B cell (primary cell): Measurements from ENCODE around the gene KSR1. TPM values are rescaled to one million over a fixed set of nuclear protein-coding genes. Genes with fewer than 3 reads are reported as not detected.

Experiments used
- ATAC-seq: fragments of 200-7000 bp; cut with Tn5 transposase; one replicate; pipeline ENCODE4 v1.10.0; 2021; ENCODE audit warnings: low read depth, mild to moderate bottlenecking, moderate number of reproducible peaks, moderate library complexity
- CTCF ChIA-PET: fragments of 350-600 bp; sonication (Branson Sonifier 250); formaldehyde crosslinking; loops from one replicate; lab custom pipeline; 2021; ENCODE audit warnings: antibody characterized with exemption, inconsistent platforms; lab: Charles Lee
- POLR2A ChIA-PET: fragments of 350-600 bp; sonication (Branson Sonifier 250); formaldehyde crosslinking; loops from one replicate; lab custom pipeline; 2021; ENCODE audit warnings: antibody characterized with exemption; lab: Charles Lee
- DNase-seq: peaks from one replicate; pipeline ENCODE4 v3.0.0; 2013
- H2AFZ ChIP-seq: 2 replicates; pipeline ENCODE4 v1.6.1; 2012; ENCODE audit warnings: mild to moderate bottlenecking, low read depth, low read length; ENCODE audit not compliant: insufficient read depth, poor library complexity, severe bottlenecking
- H3K27ac ChIP-seq, 2 donors: 1 replicate in 1 of 2; 2 replicates in 1 of 2; pipeline ENCODE4 v1.5.1; 2012 to 2013; ENCODE audit warnings: low read length in 2 of 2, mild to moderate bottlenecking in 2 of 2, moderate library complexity in 1 of 2
- H3K27me3 ChIP-seq, 4 experiments: fragments of 200-600 bp in 1 of 4; sonication (generic) in 1 of 4; replicated peaks in 1 of 4; 1 replicate in 2 of 4; 2 replicates in 2 of 4; pipeline versions ENCODE4 v1.6.1 to v1.7.0; 2013 to 2016; ENCODE audit warnings: low read length in 3 of 4, mild to moderate bottlenecking in 2 of 4, mixed read lengths in 1 of 4, moderate library complexity in 1 of 4; ENCODE audit not compliant: insufficient read depth in 4 of 4, control insufficient read depth in 3 of 4; ENCODE audit errors: control extremely low read depth in 1 of 4
- H3K36me3 ChIP-seq, 2 experiments: replicated peaks in 1 of 2; 1 replicate in 1 of 2; 2 replicates in 1 of 2; pipeline versions ENCODE4 v1.6.1 to v1.7.1; 2013; ENCODE audit warnings: low read length in 1 of 2; ENCODE audit not compliant: insufficient read depth in 2 of 2, control insufficient read depth in 1 of 2; ENCODE audit errors: control extremely low read depth in 1 of 2, extremely low read depth in 1 of 2
- H3K4me1 ChIP-seq, 2 donors: fragments of 200-600 bp in 1 of 2; sonication (generic) in 1 of 2; 1 replicate in 1 of 2; 2 replicates in 1 of 2; pipeline versions ENCODE4 v1.5.1 to v1.6.1; 2013 to 2017; ENCODE audit warnings: low read length in 2 of 2; ENCODE audit not compliant: control insufficient read depth in 2 of 2, insufficient read depth in 2 of 2
- H3K4me2 ChIP-seq: replicated peaks from 2 replicates; pipeline ENCODE3; 2012; ENCODE audit warnings: mild to moderate bottlenecking, low read depth, low read length; ENCODE audit not compliant: poor library complexity, severe bottlenecking
- H3K4me3 ChIP-seq, 5 experiments: fragments of 200-600 bp in 1 of 5; sonication (generic) in 1 of 5; 1 replicate in 3 of 5; 2 replicates in 2 of 5; pipeline versions ENCODE4 v1.5.1 to v1.7.0; 2011 to 2016; ENCODE audit warnings: low read length in 4 of 5, mild to moderate bottlenecking in 4 of 5, low read depth in 2 of 5, control low read depth in 1 of 5, moderate library complexity in 1 of 5; ENCODE audit not compliant: insufficient read depth in 1 of 5; ENCODE audit errors: control extremely low read depth in 1 of 5, extremely low read depth in 1 of 5
- H3K79me2 ChIP-seq: fragments of 200-600 bp; sonication (generic); one replicate; pipeline ENCODE4 v1.6.0; 2016; ENCODE audit warnings: low read length; ENCODE audit not compliant: control insufficient read depth, insufficient read depth
- H3K9ac ChIP-seq: fragments of 200-600 bp; sonication (generic); 2 replicates; pipeline ENCODE4 v1.6.1; 2017; ENCODE audit warnings: mild to moderate bottlenecking, low read length, moderate library complexity
- H3K9me3 ChIP-seq, 3 donors: one replicate each; pipeline versions ENCODE4 v1.6.1 to v1.7.1; 2013; ENCODE audit warnings: low read length in 2 of 3; ENCODE audit not compliant: control insufficient read depth in 2 of 3, insufficient read depth in 1 of 3; ENCODE audit errors: control extremely low read depth in 1 of 3
- H4K20me1 ChIP-seq: 2 replicates; pipeline ENCODE4 v1.6.0; 2012; ENCODE audit warnings: mild to moderate bottlenecking, low read length; ENCODE audit not compliant: insufficient read depth, control insufficient read depth, poor library complexity, severe bottlenecking
- H3K27ac Mint-ChIP-seq: one replicate; pipeline ENCODE4 v1.8.0; 2021; ENCODE audit warnings: mixed read lengths
- H3K27me3 Mint-ChIP-seq: one replicate; pipeline ENCODE4 v1.8.0; 2021; ENCODE audit warnings: mixed read lengths
- H3K4me1 Mint-ChIP-seq: one replicate; pipeline ENCODE4 v1.8.0; 2021; ENCODE audit warnings: mixed read lengths
- H3K4me3 Mint-ChIP-seq: one replicate; pipeline ENCODE4 v1.8.0; 2021; ENCODE audit warnings: mixed read lengths
- H3K9me3 Mint-ChIP-seq: one replicate; pipeline ENCODE4 v1.8.0; 2022; ENCODE audit warnings: mixed read lengths; ENCODE audit not compliant: insufficient read depth
- EZH2 ChIP-seq: IDR thresholded peaks from 2 replicates; pipeline ENCODE4 v1.6.1; 2012; ENCODE audit warnings: borderline replicate concordance, low read depth, mild to moderate bottlenecking, moderate library complexity, low read length; ENCODE audit not compliant: insufficient read depth, poor library complexity, severe bottlenecking
- WGBS: methylation state at CpG from one replicate; pipeline ENCODE4 v1.1.5; 2013; ENCODE audit warnings: missing lambda C conversion rate; ENCODE audit not compliant: insufficient coverage; 5-methylcytosine and 5-hydroxymethylcytosine counted together
- intact Hi-C: fragments of 100-400 bp; cut with micrococcal nuclease; formaldehyde crosslinking; loops from one replicate; pipeline ENCODE4 v1.10.0; 2022
- polyA plus RNA-seq: library from polyadenylated mRNA; depleted of rRNA; stranded (reverse); fragments of >200 nt; gene quantifications from 2 replicates; pipeline ENCODE4 v1.2.3, GENCODE V29; 2012
- total RNA-seq, 2 donors: library from RNA; stranded (reverse); fragments of 120-200 nt in 1 of 2; gene quantifications; 1 replicate in 1 of 2; 2 replicates in 1 of 2; pipeline versions ENCODE4 v1.2.3 to v1.2.4, GENCODE V29; 2013 to 2022
- TF ChIP-seq, protein P1 (sequence below): fragments of 200-600 bp; IDR thresholded peaks from one replicate; pipeline ENCODE4 v1.8.0; 2022; ENCODE audit warnings: antibody characterized with exemption, mild to moderate bottlenecking

KSR1 gene
- total and polyA plus RNA-seq, 2 donors (not counting 1 experiment from before 2014, with no cell fraction given), result 27.5 to 85.6 TPM

DNA sequence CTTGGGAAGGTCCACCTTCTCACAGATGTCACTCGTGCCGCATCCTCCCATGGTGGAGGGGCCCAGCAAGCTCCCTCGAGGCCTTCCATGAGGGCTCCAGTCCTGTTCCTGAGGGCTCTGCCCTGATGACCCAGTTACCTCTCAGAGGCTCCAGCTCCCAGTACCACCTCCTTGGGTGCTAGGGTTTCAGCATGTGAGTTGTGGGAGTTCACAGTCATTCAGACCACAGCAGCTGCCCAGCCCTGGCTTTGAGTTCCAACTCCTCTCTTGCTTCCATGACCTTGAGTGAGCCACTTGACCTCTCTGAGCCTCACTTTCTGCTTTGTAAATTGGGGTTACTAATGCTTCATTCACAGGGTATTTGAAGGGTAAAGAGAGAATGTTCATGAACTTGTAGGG, 137.6 kb downstream of the KSR1 start:
- Histone ChIP-seq H3K4me3 (no peak overlapping the region), H2AFZ (no peak overlapping the region), H3K9ac (no peak overlapping the region), H3K4me1 (no peaks in the 10 kb centered on the region), H3K36me3 (peaks cover 0 to 11% of the 10 kb centered on the region in 2 experiments), H3K9me3 (no peaks in the 10 kb centered on the region), H3K79me2 (no peaks in the 10 kb centered on the region), H3K27ac (no peak overlapping the region), H3K4me2 (no peak overlapping the region), H4K20me1 (no peaks in the 10 kb centered on the region), H3K27me3 (no peaks in the 10 kb centered on the region)
- Mint-ChIP-seq H3K4me1 (no peaks in the 10 kb centered on the region), H3K4me3 (no peak overlapping the region), H3K27me3 (no peaks in the 10 kb centered on the region), H3K9me3 (no peaks in the 10 kb centered on the region), H3K27ac (no peak overlapping the region)
- intact Hi-C loops, result no loop called here
- ATAC-seq, result no peak
- DNase-seq, result no peak
- TF ChIP-seq, protein P1, sequence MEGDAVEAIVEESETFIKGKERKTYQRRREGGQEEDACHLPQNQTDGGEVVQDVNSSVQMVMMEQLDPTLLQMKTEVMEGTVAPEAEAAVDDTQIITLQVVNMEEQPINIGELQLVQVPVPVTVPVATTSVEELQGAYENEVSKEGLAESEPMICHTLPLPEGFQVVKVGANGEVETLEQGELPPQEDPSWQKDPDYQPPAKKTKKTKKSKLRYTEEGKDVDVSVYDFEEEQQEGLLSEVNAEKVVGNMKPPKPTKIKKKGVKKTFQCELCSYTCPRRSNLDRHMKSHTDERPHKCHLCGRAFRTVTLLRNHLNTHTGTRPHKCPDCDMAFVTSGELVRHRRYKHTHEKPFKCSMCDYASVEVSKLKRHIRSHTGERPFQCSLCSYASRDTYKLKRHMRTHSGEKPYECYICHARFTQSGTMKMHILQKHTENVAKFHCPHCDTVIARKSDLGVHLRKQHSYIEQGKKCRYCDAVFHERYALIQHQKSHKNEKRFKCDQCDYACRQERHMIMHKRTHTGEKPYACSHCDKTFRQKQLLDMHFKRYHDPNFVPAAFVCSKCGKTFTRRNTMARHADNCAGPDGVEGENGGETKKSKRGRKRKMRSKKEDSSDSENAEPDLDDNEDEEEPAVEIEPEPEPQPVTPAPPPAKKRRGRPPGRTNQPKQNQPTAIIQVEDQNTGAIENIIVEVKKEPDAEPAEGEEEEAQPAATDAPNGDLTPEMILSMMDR, result no peak
- no peak for TF ChIP-seq EZH2
- POLR2A ChIA-PET, result no interaction called here
- 100% methylated on average over 3 of the region's 3 CpGs for WGBS
- CTCF ChIA-PET, result interaction anchor here (1.1 to 13.3 kb wide), 4 partner anchors 10 to 357 kb away, joined by 3 to 322 read pairs (median 8); no protein-coding TSS in a partner anchor

GRCh38 chr17:27595208-27595607, 139.0 kb downstream of the KSR1 start:
- no peak for ATAC-seq
- no peak overlapping the region for H3K4me3 Mint-ChIP-seq
- no peak overlapping the region for H3K27ac Mint-ChIP-seq
- no peaks in the 10 kb centered on the region for H3K27me3 Mint-ChIP-seq
- Histone ChIP-seq H3K27ac (no peak overlapping the region), H3K4me3 (no peak overlapping the region), H3K4me2 (no peak overlapping the region), H3K4me1 (no peaks in the 10 kb centered on the region), H3K9me3 (no peaks in the 10 kb centered on the region), H3K27me3 (no peaks in the 10 kb centered on the region), H3K79me2 (no peaks in the 10 kb centered on the region), H2AFZ (no peak overlapping the region), H3K9ac (no peak overlapping the region), H3K36me3 (peaks cover 0 to 6% of the 10 kb centered on the region in 2 experiments), H4K20me1 (no peaks in the 10 kb centered on the region)
- intact Hi-C loops, result no loop called here
- no peak for DNase-seq
- H3K4me1 Mint-ChIP-seq, result no peaks in the 10 kb centered on the region
- ChIA-PET POLR2A (no interaction called here), CTCF (interaction anchor here (0.8 to 13.3 kb wide), 8 partner anchors 9 to 358 kb away, joined by 3 to 322 read pairs (median 6); partner anchors contain the start of gene KSR1)
- H3K9me3 Mint-ChIP-seq, result no peaks in the 10 kb centered on the region
- WGBS, result no CpG with 5 or more reads among the region's 2 CpGs
- no peak for TF ChIP-seq EZH2
- TF ChIP-seq, protein P1, result no peak
